HuH-7 (cell line): ENCODE results near the gene LCN12.

Experiments used
- DNase-seq: peaks from one replicate; pipeline ENCODE4 v3.0.0; 2011; ENCODE audit warnings: low spot score

LCN12 gene

DNA sequence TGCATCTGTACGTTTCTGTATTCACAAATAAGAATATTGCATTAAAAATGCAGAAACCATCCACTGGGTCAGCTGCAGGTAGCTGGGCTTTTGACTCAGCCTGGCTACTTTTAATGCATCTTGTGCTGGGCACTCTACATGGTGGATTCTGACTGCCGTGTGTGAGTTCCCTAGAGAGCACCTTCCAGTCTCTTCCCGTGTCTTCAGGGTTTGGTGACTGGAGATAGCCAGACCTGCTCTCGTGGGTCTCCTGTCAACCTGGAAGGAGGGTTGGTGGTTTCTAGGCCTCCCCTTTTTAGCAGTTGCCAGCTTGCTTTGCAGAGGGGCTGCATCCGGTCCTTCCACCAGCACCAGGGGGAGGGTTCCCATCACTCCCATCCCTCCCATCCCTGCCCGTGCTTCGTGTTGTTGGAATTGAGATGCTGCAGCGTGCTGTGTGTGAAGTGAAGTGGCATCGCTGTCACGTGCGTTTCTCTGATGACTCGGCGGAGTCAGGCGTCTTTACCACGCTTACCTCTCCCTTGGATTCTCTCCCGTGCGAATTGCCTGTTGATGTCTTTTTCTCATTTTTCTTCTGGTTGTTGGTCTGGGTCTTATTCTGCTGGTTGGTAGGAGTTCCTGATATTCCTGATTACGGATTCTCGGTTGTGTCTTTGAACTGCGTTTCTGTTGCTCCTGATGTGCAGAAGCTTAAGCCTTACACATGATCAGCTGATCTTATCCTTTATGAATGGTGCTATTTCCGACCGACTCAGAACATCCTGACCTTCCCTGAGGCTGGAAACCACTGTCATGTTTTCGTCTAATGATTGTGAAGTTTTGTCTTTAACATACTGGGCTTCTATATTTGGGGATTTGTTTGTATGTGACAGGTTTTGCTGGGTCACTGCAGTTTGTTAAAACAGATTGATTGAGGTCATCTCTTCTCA, 24.5 kb upstream of the LCN12 start:
- DNase-seq, result no peak

DNA sequence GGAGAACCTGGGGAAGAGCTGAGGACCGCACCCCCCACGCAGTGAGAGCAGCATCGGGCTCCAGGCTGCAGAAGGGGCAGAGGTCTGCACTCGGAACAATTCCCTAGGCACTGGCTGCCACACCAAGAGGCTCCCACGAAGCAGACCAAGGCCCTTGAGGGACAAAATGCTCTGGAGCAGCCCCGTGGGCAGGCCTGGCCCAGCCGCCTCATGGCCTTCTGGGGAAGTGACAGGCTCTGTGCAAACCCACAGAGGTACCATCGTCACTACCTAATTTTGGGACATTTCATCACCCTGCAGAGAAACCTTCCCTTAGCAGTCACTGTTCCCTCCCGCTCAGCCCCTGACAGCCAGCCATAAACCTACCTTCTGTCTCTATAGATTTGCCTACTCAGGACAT, 23.5 kb upstream of the LCN12 start:
- no peak for DNase-seq

DNA sequence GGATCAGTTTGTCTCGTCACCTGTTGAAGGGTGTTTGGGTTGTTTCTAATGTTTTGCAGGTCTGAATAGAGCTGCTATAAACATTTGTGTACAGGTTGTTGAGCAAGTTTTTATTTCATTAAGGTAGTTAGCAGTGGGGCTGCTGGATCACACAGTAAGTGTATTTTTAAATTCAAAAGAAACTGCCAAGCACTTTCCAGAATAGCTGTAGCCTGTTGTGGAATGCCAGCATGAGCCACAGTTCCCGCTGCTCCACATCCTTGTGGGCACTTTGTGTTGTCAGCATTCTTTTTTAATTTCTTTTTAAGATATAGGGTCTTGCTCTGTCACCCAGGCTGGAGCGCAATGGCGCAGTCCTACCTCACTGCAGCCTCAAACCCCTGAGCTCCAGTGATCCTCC, 22.1 kb upstream of the LCN12 start:
- DNase-seq, result no peak

GRCh38 chr9:136931611-136932130, 20.4 kb upstream of the LCN12 start:
- DNase-seq, result no peak

GRCh38 chr9:136934277-136934676, 17.8 kb upstream of the LCN12 start:
- DNase-seq, result no peak

GRCh38 chr9:136935651-136936050, 16.4 kb upstream of the LCN12 start:
- DNase-seq, result no peak

GRCh38 chr9:136936645-136937170, 15.4 kb upstream of the LCN12 start:
- DNase-seq, result no peak

DNA sequence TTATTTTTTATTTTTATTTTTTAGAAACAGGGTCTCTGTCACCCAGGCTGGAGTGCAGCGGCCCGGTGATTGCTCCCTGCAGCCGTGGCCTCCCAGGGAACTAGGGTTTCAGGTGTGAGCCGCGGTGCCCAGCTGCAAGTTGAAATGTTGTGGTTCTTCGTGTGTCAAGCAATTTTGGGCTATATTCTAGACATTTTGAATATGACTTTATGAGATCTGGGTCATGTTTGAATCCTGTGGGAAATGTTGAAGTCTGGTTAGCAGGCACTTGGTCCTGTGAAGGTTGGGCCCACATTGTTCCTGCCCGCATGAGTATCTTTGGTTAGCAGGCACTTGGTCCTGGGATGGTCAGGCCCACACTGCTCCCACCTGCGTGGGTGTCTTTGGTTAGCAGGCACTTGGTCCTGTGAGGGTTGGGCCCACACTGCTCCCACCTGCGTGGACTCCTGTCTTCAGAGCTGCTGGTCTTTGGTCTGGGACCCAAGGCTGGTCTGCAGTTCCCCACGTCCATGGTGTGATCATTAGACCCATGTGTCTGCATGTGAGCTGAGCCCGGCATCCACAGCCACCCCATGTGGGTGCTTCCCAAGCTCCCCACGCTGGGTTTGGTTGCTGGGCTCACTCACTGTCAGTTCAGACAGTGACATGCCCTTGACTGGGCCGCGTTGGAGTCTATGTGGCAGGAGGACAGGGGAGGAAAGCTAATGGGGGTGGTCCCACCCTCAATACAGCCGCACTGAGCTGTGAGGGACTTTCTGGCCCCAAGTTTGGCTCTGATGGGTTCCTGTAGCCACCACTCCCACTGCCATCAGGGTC, 14.7 kb upstream of the LCN12 start:
- DNase-seq, result no peak

- DNase-seq, result no peak
These were observed 12.6 kb upstream of the LCN12 start for GRCh38 chr9:136939431-136939995.

DNA sequence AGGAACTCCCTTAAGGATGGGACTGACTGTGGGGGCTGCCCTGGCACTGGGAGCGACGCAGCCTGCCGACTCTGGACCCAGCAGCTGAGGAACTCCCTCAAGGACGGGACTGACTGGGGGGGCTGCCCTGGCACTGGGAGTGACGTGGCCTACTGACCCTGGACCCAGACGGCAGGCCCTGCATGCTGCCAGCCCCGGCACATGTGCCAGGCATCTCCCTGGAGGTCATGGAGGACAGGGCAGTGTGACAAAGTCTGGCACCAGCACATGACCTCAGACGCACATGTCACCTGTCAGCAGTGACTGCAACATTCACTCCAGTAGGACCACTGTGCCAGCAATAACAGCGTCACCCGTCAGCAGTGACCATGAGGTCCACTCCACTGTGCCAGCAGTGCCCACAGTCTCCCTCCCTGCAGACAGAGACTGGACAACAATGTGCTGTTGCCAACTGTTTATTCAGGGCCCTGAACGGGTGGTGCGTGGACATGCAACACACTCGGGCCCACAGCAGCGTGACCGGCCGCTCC, 12.0 kb upstream of the LCN12 start:
- DNase-seq, result no peak

DNA sequence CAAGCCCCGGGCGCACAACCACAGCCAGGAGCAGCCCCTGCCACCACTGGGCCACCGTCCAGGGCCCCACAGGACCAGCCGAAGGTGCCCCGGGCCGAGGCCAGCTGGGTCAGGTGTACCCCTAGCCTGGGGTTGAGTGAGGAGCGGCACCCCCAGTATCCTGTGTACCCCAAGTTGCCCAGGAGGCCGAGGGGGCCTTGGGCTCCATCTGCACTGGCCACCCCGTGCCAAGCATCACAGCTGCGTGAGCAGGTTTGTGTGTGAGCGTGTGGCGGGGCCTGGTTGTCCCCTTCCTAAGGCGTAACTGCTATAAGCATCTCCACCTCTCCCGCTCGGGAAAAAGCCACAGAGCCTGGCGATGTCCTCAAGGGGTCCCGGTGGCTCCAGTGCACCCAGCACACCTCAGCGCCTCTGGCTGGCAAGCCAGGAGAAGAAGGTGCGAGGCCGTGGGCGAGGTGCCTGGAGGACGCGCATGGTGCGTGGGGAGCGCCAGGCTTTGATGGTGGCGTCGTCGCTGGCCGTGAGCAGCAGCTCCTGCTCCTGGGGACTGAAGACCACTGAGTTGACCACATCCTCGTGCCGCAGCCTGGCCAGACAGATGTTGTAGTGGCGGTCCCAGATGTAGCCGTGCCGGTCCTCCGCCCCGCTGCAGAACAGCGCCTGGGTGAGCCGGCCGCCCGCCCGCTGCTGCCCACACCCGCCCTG, 11.4 kb upstream of the LCN12 start:
- DNase-seq, result no peak

- DNase-seq, result no peak
These were observed 10.6 kb upstream of the LCN12 start for GRCh38 chr9:136941231-136942111.

- no peak for DNase-seq
These were observed 9.8 kb upstream of the LCN12 start for GRCh38 chr9:136942112-136942880.

DNA sequence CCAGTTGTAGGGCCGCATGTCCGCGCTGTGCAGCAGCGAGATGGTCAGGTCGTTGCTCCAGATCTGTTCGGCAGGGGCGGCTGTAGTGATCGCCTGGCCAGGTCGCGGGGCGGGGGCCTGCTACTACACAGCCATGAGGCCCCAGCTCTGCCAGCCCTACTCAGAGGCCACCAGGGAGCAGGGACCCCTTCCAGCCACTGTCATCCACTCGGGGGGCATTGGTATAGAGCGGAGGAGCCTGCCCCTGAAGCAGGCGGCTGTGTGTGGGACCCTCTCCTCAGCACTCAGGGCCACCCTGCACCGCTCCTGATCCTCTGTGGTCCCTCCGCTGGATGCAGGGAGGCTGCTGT, 9.2 kb upstream of the LCN12 start:
- no peak for DNase-seq

GRCh38 chr9:136943291-136944211, 8.5 kb upstream of the LCN12 start:
- DNase-seq, result no peak

- peak; percentile 59 for DNase-seq
These were observed 7.9 kb upstream of the LCN12 start for GRCh38 chr9:136944212-136944518.

DNA sequence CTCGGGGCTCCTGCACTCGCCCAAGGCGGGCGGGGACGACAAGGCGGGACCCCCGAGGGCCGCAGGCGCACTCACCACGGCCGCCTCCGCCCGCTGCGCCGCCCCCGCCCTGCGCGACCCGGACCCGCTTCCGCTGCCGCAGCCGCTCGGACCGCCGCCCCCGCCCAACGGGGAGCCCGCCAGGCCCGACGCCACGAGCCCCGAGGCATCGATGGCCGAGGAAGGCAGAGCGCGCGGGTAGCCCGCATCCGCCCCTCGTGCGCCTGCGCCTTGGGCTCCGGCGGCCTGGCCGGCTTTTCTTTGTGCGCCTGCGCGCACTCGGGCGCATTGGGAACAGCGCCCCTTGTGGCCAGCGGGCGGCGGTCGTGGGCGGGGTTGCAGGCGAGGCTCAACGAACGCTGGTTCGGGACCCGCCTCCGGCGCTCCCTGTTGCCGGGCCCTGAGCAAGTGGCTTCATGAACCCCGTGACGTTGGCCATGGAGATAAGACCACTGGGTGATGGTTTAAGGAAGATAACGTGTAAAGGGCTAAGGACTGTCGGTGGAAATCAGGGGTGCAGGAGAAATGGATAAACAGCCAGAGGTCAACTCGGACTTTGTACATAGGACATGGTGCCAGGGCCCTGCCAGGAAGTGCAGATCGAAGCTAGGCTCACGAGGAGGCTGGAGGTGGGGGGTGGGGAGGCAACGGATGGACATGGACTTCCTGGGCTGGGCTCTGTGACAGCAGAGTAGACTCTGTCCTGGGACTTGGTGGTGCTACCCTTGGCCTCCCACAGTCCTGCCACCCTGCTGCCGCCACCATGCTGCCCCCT, 7.3 kb upstream of the LCN12 start, which contains the start of the genes C8G and FBXW5:
C8G (plus strand) TSS at position 725 of the 814 bp plus-strand sequence; CDS start at position 803, 78 bp downstream.
FBXW5 (minus strand) TSS at position 220 of the 814 bp plus-strand sequence. CDS start 655 bp downstream, outside the sequence.
- DNase-seq, result peak; percentile 99
